SIG-M5 treated with dmso at 0.1 percent for 504 hours (cell line): Measurements from ENCODE around the gene EFHD2.
A peak's percentile ranks its signal among the peaks of the same experiment; 100 is the strongest.
"Not testable (repeated sequence)": the region's sequence is repeated elsewhere in the genome, so short reads cannot be mapped to it uniquely, and the experiment has no call there.

ENCODE experiments used
- DNase-seq: peaks from one replicate; lab custom pipeline; 2025; ENCODE audit not compliant: unreplicated experiment; lab: John Stamatoyannopoulos, UW

The EFHD2 gene

GRCh38 chr1:15388201-15388880 is 21.3 kb upstream of the EFHD2 start:
- DNase-seq = no peak

DNA sequence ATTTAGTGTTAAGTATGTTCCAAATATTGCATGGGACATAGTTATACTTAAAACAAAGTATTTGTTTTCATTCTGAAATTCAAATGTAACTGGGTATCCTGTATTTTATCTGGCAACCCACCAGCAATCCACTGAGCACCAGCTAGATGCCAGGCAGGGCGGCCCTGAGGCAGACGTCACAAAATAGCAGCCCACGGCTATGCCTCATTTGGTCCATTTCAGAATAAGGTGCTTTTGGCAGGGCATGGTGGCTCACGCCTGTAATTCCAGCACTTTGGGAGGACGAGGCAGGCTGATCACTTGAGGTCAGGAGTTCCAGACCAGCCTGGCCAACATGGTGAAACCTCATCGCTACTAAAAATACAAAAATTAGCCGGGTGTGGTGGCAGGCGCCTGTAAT is 19.9 kb upstream of the EFHD2 start:
- DNase-seq = not testable (repeated sequence)

GRCh38 chr1:15390667-15391066 is 19.0 kb upstream of the EFHD2 start:
- no peak for DNase-seq

- no peak for DNase-seq
These were observed 18.3 kb upstream of the EFHD2 start for GRCh38 chr1:15391366-15391765.

- DNase-seq = no peak
These were observed 16.0 kb upstream of the EFHD2 start for GRCh38 chr1:15393475-15394257.

GRCh38 chr1:15394258-15394690 is 15.4 kb upstream of the EFHD2 start:
- DNase-seq = no peak

- DNase-seq = no peak
These were observed 12.5 kb upstream of the EFHD2 start for GRCh38 chr1:15397236-15397635.

- no peak for DNase-seq
These were observed 10.0 kb upstream of the EFHD2 start for GRCh38 chr1:15399710-15400109.

DNA sequence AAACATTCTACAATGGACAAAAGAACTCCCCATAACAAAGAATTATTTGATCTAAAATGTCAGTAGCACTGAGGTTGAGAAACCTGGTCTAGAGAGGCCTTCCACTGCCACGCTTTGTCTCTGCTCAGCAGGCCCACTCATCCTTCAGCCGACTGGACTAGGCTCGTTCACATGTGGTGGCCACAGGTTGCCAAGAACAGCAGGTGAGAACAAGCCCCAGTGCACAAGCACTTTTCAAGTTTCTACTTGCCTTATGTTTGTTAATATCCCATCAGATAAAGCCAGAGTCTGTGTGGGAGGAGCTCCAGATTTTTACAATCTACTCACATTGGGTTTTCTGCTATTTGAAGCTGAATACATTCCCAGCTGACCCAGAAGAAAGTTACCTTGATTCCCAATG is 9.1 kb upstream of the EFHD2 start:
- DNase-seq = no peak

GRCh38 chr1:15401391-15402055 is 8.2 kb upstream of the EFHD2 start:
- no peak for DNase-seq

DNA sequence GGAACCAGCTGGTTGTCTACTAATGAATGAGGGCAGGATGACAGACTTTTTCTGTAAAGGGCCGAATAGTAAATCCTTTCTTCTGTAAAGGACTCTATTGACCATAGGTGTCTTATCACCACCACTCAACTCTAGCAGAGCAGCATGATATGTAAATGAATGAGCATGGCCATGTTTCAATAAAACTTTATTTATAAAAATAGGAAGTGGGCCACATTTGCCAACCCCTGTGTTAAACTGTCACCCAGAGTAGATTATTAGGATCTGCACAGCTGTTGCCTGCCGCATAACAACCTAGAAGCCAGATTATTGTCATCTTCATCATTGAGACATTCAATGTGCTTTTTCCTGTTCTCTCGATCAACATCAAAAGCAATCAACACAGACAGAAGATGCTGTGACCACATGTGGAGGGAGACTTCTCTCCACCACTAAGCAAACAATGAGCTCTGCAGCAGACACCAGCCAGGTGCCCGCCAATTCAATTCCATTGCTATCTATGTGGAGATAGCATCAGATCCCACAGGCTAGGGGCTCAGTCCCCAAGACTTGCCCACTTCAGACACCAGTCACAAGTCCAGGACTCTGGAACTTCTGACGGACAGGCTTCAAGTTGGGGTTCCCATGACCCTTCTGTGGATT is 6.8 kb upstream of the EFHD2 start:
- no peak for DNase-seq

DNA sequence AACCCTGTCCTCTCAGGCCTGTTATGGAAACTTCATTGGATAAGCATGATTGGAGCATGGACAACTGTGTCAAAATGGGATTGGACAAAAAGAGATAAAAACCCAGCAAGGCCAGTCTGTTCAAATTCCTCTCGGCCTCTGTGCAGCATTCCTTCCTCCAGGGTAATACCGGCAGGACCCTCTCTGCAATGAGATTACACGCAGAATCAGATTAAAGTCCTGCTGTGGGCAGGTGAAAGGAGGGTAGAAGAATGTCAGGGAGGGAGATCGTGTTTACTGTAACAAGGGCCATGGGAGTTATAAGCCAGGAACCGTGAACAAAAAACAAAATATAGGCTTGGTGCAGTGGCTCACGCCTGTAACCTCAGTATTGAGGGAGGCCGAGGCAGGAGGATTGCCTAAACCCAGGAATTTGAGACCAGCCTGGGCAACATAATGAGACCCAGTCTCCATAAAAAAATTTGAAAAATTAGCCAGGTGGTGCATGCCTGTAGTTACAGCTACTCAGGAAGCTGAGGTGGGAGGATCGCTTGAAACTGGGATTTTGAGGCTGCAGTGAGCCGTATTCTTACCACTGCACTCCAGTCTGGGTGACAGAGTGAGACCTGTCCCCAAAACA is 5.6 kb upstream of the EFHD2 start:
- no peak for DNase-seq

- no peak for DNase-seq
These were observed 4.4 kb upstream of the EFHD2 start for GRCh38 chr1:15405106-15405850.

DNA sequence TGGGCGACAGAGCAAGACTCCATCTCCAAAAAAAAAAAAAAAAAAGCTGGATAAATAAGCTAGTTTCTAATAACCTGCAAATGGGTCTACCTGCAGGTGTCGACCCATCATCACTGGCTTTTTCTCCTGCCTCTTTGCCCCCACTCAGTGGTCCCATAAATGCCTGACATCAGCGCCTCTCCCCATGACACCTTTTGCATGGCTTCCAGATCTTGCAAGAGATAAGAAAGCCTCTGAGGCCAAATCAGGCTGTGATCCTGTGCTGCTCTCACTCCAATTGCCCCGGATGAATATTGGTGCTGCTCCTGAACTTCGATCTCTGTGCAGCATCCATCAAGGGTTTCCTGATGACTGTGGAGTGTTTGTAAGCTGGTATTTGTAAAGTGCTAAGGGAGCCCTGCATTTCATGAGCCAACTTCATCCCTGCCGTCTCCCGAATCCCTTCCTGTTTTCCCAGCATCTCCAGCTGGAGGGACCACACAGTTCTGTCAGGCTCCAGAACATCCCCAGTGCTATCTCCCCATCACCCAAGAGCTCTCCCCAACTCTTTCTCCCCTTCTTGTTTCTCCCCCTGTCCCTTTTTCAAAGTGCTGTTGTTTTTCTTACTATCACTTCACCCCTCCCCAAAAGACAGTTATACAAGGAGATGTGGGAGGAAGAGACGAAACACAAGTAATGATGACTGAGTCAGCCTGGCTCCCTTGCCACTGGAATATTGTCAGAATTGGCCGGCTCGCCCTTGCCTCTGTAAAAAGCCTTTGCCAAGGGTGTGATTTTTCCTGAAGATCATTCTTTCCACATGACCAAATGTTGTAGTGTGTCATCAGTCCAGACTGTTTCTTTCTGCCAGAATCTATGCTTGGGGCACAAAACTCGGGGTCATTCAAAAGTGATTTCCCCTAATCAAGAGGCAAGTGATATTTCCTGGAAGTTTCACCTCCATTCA is 2.8 kb upstream of the EFHD2 start:
- no peak for DNase-seq

GRCh38 chr1:15407580-15407979 is 2.1 kb upstream of the EFHD2 start:
- DNase-seq = no peak

- no peak for DNase-seq
These were observed 749 bp upstream of the EFHD2 start for GRCh38 chr1:15408890-15409387.

DNA sequence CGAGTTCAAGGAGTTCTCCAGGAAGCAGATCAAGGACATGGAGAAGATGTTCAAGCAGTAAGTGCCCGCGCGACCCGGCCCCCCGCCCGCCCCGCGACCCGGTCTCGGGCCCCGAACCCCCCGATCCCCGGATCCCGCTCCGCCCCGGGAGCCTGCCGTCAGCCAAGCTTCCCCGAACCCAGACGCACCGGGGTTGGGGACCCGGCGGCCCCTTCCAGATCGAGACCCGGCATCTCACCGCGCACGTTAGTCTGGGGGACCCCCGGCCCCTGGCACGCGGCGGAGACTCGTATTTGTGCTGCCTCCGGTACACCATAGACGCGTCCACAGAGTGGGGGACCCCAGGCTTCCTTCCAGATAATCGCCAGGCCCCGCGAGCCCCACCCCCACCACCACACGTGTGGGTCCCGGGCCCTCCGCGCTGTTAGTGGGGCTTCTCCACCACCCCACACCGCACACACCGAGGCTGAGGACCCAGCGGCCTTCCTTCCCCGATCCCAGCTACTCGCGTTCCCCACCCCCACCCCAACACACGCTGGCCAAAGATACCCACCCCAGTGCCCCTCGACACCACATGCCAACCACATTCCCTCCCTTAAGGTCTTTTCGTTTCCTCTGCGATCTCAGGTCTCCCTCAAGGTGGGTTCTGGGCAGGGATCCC is 665 bp downstream of the EFHD2 start:
- DNase-seq = peak; percentile 11

- DNase-seq = no peak
These were observed 1.2 kb downstream of the EFHD2 start for GRCh38 chr1:15410884-15411245.
